NCI-H510A (cell line): Measurements from ENCODE around the gene SLC16A3.
A peak's percentile ranks its signal among the peaks of the same experiment; 100 is the strongest.

Experiments
- DNase-seq: peaks from one replicate; lab custom pipeline; 2025; lab: John Stamatoyannopoulos, UW

SLC16A3 gene

GRCh38 chr17:82236142-82236971 lies 7.5 kb downstream of the SLC16A3 start:
- no peak for DNase-seq

- no peak for DNase-seq
These were observed 8.4 kb downstream of the SLC16A3 start for GRCh38 chr17:82237083-82237745.

GRCh38 chr17:82237746-82238471 lies 9.1 kb downstream of the SLC16A3 start:
- DNase-seq, result no peak

GRCh38 chr17:82238472-82239201 lies 9.8 kb downstream of the SLC16A3 start:
- peak; percentile 80 for DNase-seq

- no peak for DNase-seq
These were observed 10.6 kb downstream of the SLC16A3 start for GRCh38 chr17:82239401-82239925.

- DNase-seq, result no peak
These were observed 11.2 kb downstream of the SLC16A3 start for GRCh38 chr17:82239926-82240505.

GRCh38 chr17:82240506-82241182 lies 11.8 kb downstream of the SLC16A3 start:
- DNase-seq, result no peak

- DNase-seq, result no peak
These were observed 12.5 kb downstream of the SLC16A3 start for GRCh38 chr17:82241183-82241925.

- DNase-seq, result no peak
These were observed 13.3 kb downstream of the SLC16A3 start for GRCh38 chr17:82241926-82242697.

GRCh38 chr17:82242698-82242976 lies 13.8 kb downstream of the SLC16A3 start:
- DNase-seq, result no peak

- no peak for DNase-seq
These were observed 14.3 kb downstream of the SLC16A3 start for GRCh38 chr17:82242977-82243647.

GRCh38 chr17:82243648-82244412 lies 15.0 kb downstream of the SLC16A3 start:
- no peak for DNase-seq

- DNase-seq, result no peak
These were observed 15.7 kb downstream of the SLC16A3 start for GRCh38 chr17:82244413-82245133.

- no peak for DNase-seq
These were observed 16.5 kb downstream of the SLC16A3 start for GRCh38 chr17:82245134-82246039.

- no peak for DNase-seq
These were observed 17.2 kb downstream of the SLC16A3 start for GRCh38 chr17:82246040-82246364.

- DNase-seq, result no peak
These were observed 17.7 kb downstream of the SLC16A3 start for GRCh38 chr17:82246365-82247181.
